HCT116 (cell line): ENCODE results near the gene SCN2B. TPM values are rescaled to one million over a fixed set of nuclear protein-coding genes. Genes with fewer than 3 reads are reported as not detected.
"Not testable (repeated sequence)": the region's sequence is repeated elsewhere in the genome, so short reads cannot be mapped to it uniquely, and the experiment has no call there.

Source experiments
- ATAC-seq: fragments of 200-7000 bp; cut with Tn5 transposase; 2 replicates; pipeline ENCODE4 v1.9.1; 2020; ENCODE audit warnings: mild to moderate bottlenecking, moderate library complexity
- BruUV-seq: library from RNA; stranded (reverse); fragments of 400-500 nt; replicated peaks from 2 replicates; lab custom pipeline; 2021; lab: Mats Ljungman, UMichigan
- CTCF ChIA-PET: fragments of 300-600 bp; sonication (Branson Sonifier 250); formaldehyde crosslinking; loops from one replicate; lab custom pipeline; 2021; ENCODE audit warnings: antibody characterized with exemption; lab: Charles Lee
- POLR2A ChIA-PET: fragments of 300-600, 350-600 bp; sonication (Branson Sonifier 250); formaldehyde crosslinking; loops from one replicate; lab custom pipeline; 2021; ENCODE audit warnings: antibody characterized with exemption; lab: Charles Lee
- RAD21 ChIA-PET, 2 experiments: fragments of 300-600 bp; sonication (Branson Sonifier 250); formaldehyde crosslinking; loops; one replicate each; lab custom pipeline; 2023; ENCODE audit warnings: low total read pairs in 2 of 2; ENCODE audit not compliant: uncharacterized antibody in 2 of 2, unreplicated experiment in 2 of 2, low non-redundant PET in 1 of 2; lab: Charles Lee
- DNase-seq: peaks from one replicate; pipeline ENCODE4 v3.0.0-alpha.2; 2010; ENCODE audit warnings: low read depth, low spot score
- H2AFZ ChIP-seq: fragments of 200-600 bp; shearing (Covaris generic), sonication (generic); 2 replicates; pipeline ENCODE4 v1.6.1; 2017; ENCODE audit warnings: low read depth, mixed run types, mixed read lengths, antibody characterized with exemption, low read length; ENCODE audit not compliant: poor library complexity, severe bottlenecking
- H3K27ac ChIP-seq: 2 replicates; pipeline ENCODE4 v1.5.1; 2012; ENCODE audit warnings: low read depth, low read length
- H3K27me3 ChIP-seq: fragments of 200-600 bp; sonication (generic); 2 replicates; pipeline ENCODE4 v1.6.1; 2016; ENCODE audit warnings: mixed run types, low read length, mixed read lengths; ENCODE audit not compliant: insufficient read depth
- H3K36me3 ChIP-seq, 2 experiments: fragments of 200-500 bp in 1 of 2; fragments of 200-600 bp in 1 of 2; sonication (Bioruptor generic) in 1 of 2; sonication (generic) in 1 of 2; 2 replicates each; pipeline versions ENCODE4 v1.5.1 to v1.6.1; 2014 to 2016; ENCODE audit warnings: low read length in 2 of 2, inconsistent platforms in 1 of 2, mixed read lengths in 1 of 2, mixed run types in 1 of 2; ENCODE audit not compliant: insufficient read depth in 2 of 2, control insufficient read depth in 1 of 2
- H3K4me1 ChIP-seq, 2 experiments: fragments of 200-600 bp in 1 of 2; sonication (generic) in 1 of 2; 2 replicates each; pipeline versions ENCODE4 v1.5.1 to v1.6.1; 2012 to 2017; ENCODE audit warnings: low read length in 2 of 2, inconsistent platforms in 1 of 2, mild to moderate bottlenecking in 1 of 2, mixed read lengths in 1 of 2, mixed run types in 1 of 2, moderate library complexity in 1 of 2; ENCODE audit not compliant: insufficient read depth in 2 of 2, control insufficient read depth in 1 of 2
- H3K4me2 ChIP-seq: fragments of 200-600 bp; sonication (generic); 2 replicates; pipeline ENCODE4 v1.6.1; 2017; ENCODE audit warnings: mixed run types, low read length, mixed read lengths
- H3K4me3 ChIP-seq, 2 experiments: fragments of 200-600 bp in 1 of 2; sonication (generic) in 1 of 2; replicated peaks in 1 of 2; 2 replicates each; pipeline ENCODE4 v1.5.1; 2011 to 2016; ENCODE audit warnings: low read length in 2 of 2, control low read depth in 1 of 2, low read depth in 1 of 2, mild to moderate bottlenecking in 1 of 2, mixed read lengths in 1 of 2, mixed run types in 1 of 2
- H3K79me2 ChIP-seq: fragments of 200-600 bp; sonication (generic); 2 replicates; pipeline ENCODE4 v1.6.1; 2017; ENCODE audit warnings: mild to moderate bottlenecking, mixed run types, low read length, moderate library complexity, mixed read lengths; ENCODE audit not compliant: insufficient read depth
- H3K9ac ChIP-seq: fragments of 200-600 bp; sonication (generic); 2 replicates; pipeline ENCODE4 v1.6.1; 2016; ENCODE audit warnings: low read length, mixed read lengths
- H3K9me2 ChIP-seq: fragments of 200-600 bp; sonication (generic), shearing (Covaris generic); 2 replicates; pipeline ENCODE4 v1.6.1; 2017; ENCODE audit warnings: mixed run types, mild to moderate bottlenecking, moderate library complexity; ENCODE audit not compliant: insufficient read depth
- H3K9me3 ChIP-seq, 2 experiments: fragments of 200-500 bp in 1 of 2; fragments of 200-600 bp in 1 of 2; sonication (Bioruptor generic) in 1 of 2; sonication (generic) in 1 of 2; 2 replicates each; pipeline ENCODE4 v1.6.1; 2014 to 2017; ENCODE audit warnings: low read length in 2 of 2, mixed read lengths in 2 of 2, inconsistent platforms in 1 of 2, low read depth in 1 of 2, mild to moderate bottlenecking in 1 of 2, mixed run types in 1 of 2, moderate library complexity in 1 of 2; ENCODE audit not compliant: control insufficient read depth in 1 of 2, insufficient read depth in 1 of 2
- H4K20me1 ChIP-seq: fragments of 200-600 bp; sonication (generic), shearing (Covaris generic); 2 replicates; pipeline ENCODE4 v1.6.1; 2017; ENCODE audit warnings: mixed run types, mild to moderate bottlenecking, moderate library complexity; ENCODE audit not compliant: insufficient read depth
- EGR1 ChIP-seq: IDR thresholded peaks from 2 replicates; pipeline ENCODE4 v1.6.1; 2012; ENCODE audit warnings: low read depth
- JUND ChIP-seq: IDR thresholded peaks from 2 replicates; pipeline ENCODE4 v1.6.1; 2012
- SIN3A ChIP-seq: IDR thresholded peaks from 2 replicates; pipeline ENCODE4 v1.6.1; 2012; ENCODE audit warnings: low read depth
- SRF ChIP-seq: IDR thresholded peaks from 2 replicates; pipeline ENCODE4 v1.6.1; 2012; ENCODE audit warnings: low read depth
- YY1 ChIP-seq: IDR thresholded peaks from 2 replicates; pipeline ENCODE4 v1.6.1; 2011; ENCODE audit warnings: low read length, low read depth, moderate library complexity, mild to moderate bottlenecking; ENCODE audit not compliant: insufficient replicate concordance; ENCODE audit errors: extremely low read depth
- ZFX ChIP-seq: fragments of 450-650 bp; IDR thresholded peaks from 2 replicates; pipeline ENCODE4 v1.6.1; 2017
- intact Hi-C: fragments of 100-400 bp; cut with micrococcal nuclease; formaldehyde crosslinking; loops from 2 replicates; pipeline ENCODE4 v1.10.0; 2022
- total RNA-seq: library from RNA; stranded (reverse); gene quantifications from one replicate; pipeline ENCODE4 v1.2.1, GENCODE V29; 2021; ENCODE audit not compliant: unreplicated experiment

SCN2B gene
- total RNA-seq, 1 experiment from 2014 or later = not detected

- no peaks in the 10 kb centered on the region for H3K27me3 ChIP-seq
- TF ChIP-seq EGR1 (no peak), SIN3A (no peak), JUND (no peak), YY1 (no peak), ZFX (no peak), SRF (no peak)
- no peak for DNase-seq
- H3K27ac ChIP-seq = no peak overlapping the region
- no peaks in the 10 kb centered on the region for H3K36me3 ChIP-seq
- ChIA-PET POLR2A (no interaction called here), CTCF (no interaction called here), RAD21 (no interaction called here)
- H3K9me3 ChIP-seq = no peaks in the 10 kb centered on the region
- H3K4me1 ChIP-seq = peaks cover 0 to 17% of the 10 kb centered on the region in 2 experiments; a peak in 3 of 4 replicates
- no peak overlapping the region for H2AFZ ChIP-seq
- BruUV-seq = no TSS peak
- ATAC-seq = no peak
- H3K9ac ChIP-seq = no peak overlapping the region
- H3K79me2 ChIP-seq = no peaks in the 10 kb centered on the region
- intact Hi-C loops = no loop called here
- no peaks in the 10 kb centered on the region for H4K20me1 ChIP-seq
- no peak overlapping the region for H3K4me2 ChIP-seq
- H3K9me2 ChIP-seq = no peaks in the 10 kb centered on the region
- no peak overlapping the region for H3K4me3 ChIP-seq
Observed at GRCh38 chr11:118193910-118194566, 17.6 kb upstream of the SCN2B start.

- RAD21 ChIA-PET, H4K20me1 ChIP-seq, H3K9me3 ChIP-seq, H3K9ac ChIP-seq, H3K4me1 ChIP-seq, DNase-seq, H3K4me3 ChIP-seq, H3K27me3 ChIP-seq, ATAC-seq, H3K36me3 ChIP-seq, intact Hi-C loops, CTCF ChIA-PET, H3K9me2 ChIP-seq, H3K27ac ChIP-seq, H3K79me2 ChIP-seq, H2AFZ ChIP-seq, POLR2A ChIA-PET, BruUV-seq, H3K4me2 ChIP-seq: not testable (repeated sequence)
Observed at GRCh38 chr11:118192817-118193216, 16.4 kb upstream of the SCN2B start.

- DNase-seq, H3K27ac ChIP-seq, H3K9me2 ChIP-seq, H4K20me1 ChIP-seq, RAD21 ChIA-PET, H3K4me3 ChIP-seq, H3K79me2 ChIP-seq, H3K4me1 ChIP-seq, H3K27me3 ChIP-seq, CTCF ChIA-PET, H3K4me2 ChIP-seq, H3K36me3 ChIP-seq, POLR2A ChIA-PET, BruUV-seq, ATAC-seq, H2AFZ ChIP-seq, intact Hi-C loops, H3K9me3 ChIP-seq, H3K9ac ChIP-seq: not testable (repeated sequence)
Observed at GRCh38 chr11:118190942-118191506, 14.6 kb upstream of the SCN2B start.
